SK-N-SH (cell line): ENCODE results near the gene IL17RE. TPM values are rescaled to one million over a fixed set of nuclear protein-coding genes. Genes with fewer than 3 reads are reported as not detected.

Experiments used
- CTCF ChIA-PET: fragments of 300-600, 350-600 bp; formaldehyde crosslinking; extraction: SDS; loops from one replicate; lab custom pipeline; 2021; lab: Yijun Ruan, JAX
- POLR2A ChIA-PET: fragments of 350-600 bp; sonication (Branson Sonifier 250); formaldehyde crosslinking; extraction: SDS; loops from one replicate; lab custom pipeline; 2020; ENCODE audit warnings: antibody characterized with exemption, inconsistent platforms; lab: Yijun Ruan, JAX
- DNase-seq: peaks from one replicate; pipeline ENCODE4 v3.0.0; 2012
- H2AFZ ChIP-seq: fragments of 200-600 bp; sonication (generic); 2 replicates; pipeline ENCODE4 v1.8.1; 2016; ENCODE audit warnings: antibody characterized with exemption, mild to moderate bottlenecking, low read depth
- H3F3A ChIP-seq: fragments of 200-600 bp; sonication (generic); replicated peaks from 2 replicates; pipeline ENCODE3; 2016; ENCODE audit warnings: antibody characterized with exemption, mild to moderate bottlenecking; ENCODE audit not compliant: insufficient read depth
- H3K27ac ChIP-seq, 2 experiments: fragments of 200-500 bp in 1 of 2; fragments of 200-600 bp in 1 of 2; sonication (Bioruptor generic) in 1 of 2; sonication (generic), shearing (Covaris generic) in 1 of 2; 2 replicates each; pipeline versions ENCODE4 v1.5.1 to v1.6.1; 2014 to 2016; ENCODE audit warnings: low read depth in 2 of 2, inconsistent platforms in 1 of 2, low read length in 1 of 2, mild to moderate bottlenecking in 1 of 2, mixed read lengths in 1 of 2
- H3K27me3 ChIP-seq: fragments of 200-600 bp; sonication (generic), shearing (Covaris generic); 2 replicates; pipeline ENCODE4 v1.6.1; 2016; ENCODE audit warnings: mixed run types; ENCODE audit not compliant: insufficient read depth
- H3K36me3 ChIP-seq, 2 experiments: fragments of 200-500 bp in 1 of 2; fragments of 200-600 bp in 1 of 2; sonication (Bioruptor generic) in 1 of 2; sonication (generic) in 1 of 2; replicated peaks in 1 of 2; 2 replicates each; pipeline versions ENCODE3 to v1.5.1; 2014 to 2016; ENCODE audit warnings: low read length in 1 of 2, mild to moderate bottlenecking in 1 of 2; ENCODE audit not compliant: insufficient read depth in 2 of 2, control insufficient read depth in 1 of 2
- H3K4me1 ChIP-seq, 2 experiments: fragments of 200-500 bp in 1 of 2; fragments of 200-600 bp in 1 of 2; sonication (Bioruptor generic) in 1 of 2; sonication (generic), shearing (Covaris generic) in 1 of 2; 2 replicates each; pipeline versions ENCODE4 v1.5.1 to v1.6.1; 2014 to 2016; ENCODE audit warnings: low read depth in 1 of 2, low read length in 1 of 2, mixed run types in 1 of 2; ENCODE audit not compliant: insufficient read depth in 2 of 2, control insufficient read depth in 1 of 2
- H3K4me2 ChIP-seq: fragments of 200-600 bp; sonication (generic), shearing (Covaris generic); 2 replicates; pipeline ENCODE4 v1.6.1; 2017; ENCODE audit warnings: mixed run types
- H3K4me3 ChIP-seq, 2 experiments: fragments of 200-500 bp in 1 of 2; fragments of 200-600 bp in 1 of 2; sonication (Bioruptor generic) in 1 of 2; sonication (generic), shearing (Covaris generic) in 1 of 2; 2 replicates each; pipeline versions ENCODE4 v1.5.1 to v1.8.1; 2014 to 2016; ENCODE audit warnings: low read depth in 2 of 2, inconsistent platforms in 1 of 2, low read length in 1 of 2, mild to moderate bottlenecking in 1 of 2, mixed read lengths in 1 of 2, moderate library complexity in 1 of 2
- H3K79me2 ChIP-seq: fragments of 200-600 bp; sonication (generic); 2 replicates; pipeline ENCODE4 v1.8.1; 2017; ENCODE audit warnings: mild to moderate bottlenecking; ENCODE audit not compliant: insufficient read depth
- H3K9ac ChIP-seq: fragments of 200-600 bp; sonication (generic); 2 replicates; pipeline ENCODE4 v1.6.1; 2017; ENCODE audit warnings: mixed run types
- H3K9me2 ChIP-seq: fragments of 200-600 bp; sonication (generic); 2 replicates; pipeline ENCODE4 v1.6.1; 2017; ENCODE audit warnings: mixed run types
- H3K9me3 ChIP-seq: fragments of 200-600 bp; sonication (generic); 2 replicates; pipeline ENCODE4 v1.6.1; 2017; ENCODE audit warnings: mixed run types, mild to moderate bottlenecking, moderate library complexity
- H4K20me1 ChIP-seq: fragments of 200-600 bp; sonication (generic); 2 replicates; pipeline ENCODE4 v1.6.1; 2017; ENCODE audit warnings: mild to moderate bottlenecking, mixed run types; ENCODE audit not compliant: insufficient read depth
- FOSL2 ChIP-seq: IDR thresholded peaks from 2 replicates; pipeline ENCODE4 v1.4.0; 2012; ENCODE audit warnings: low read depth, mild to moderate bottlenecking, moderate library complexity, borderline replicate concordance
- FOXJ3 ChIP-seq: sonication (generic); formaldehyde crosslinking; IDR thresholded peaks from 2 replicates; pipeline ENCODE4 v1.5.1; 2020; ENCODE audit warnings: mild to moderate bottlenecking, missing genetic modification reagents
- FOXM1 ChIP-seq: IDR thresholded peaks from 2 replicates; pipeline ENCODE4 v1.4.0; 2012; ENCODE audit warnings: low read depth, mild to moderate bottlenecking
- GABPA ChIP-seq: IDR thresholded peaks from 2 replicates; pipeline ENCODE4 v1.4.0; 2012; ENCODE audit warnings: low read depth, mild to moderate bottlenecking
- MEF2A ChIP-seq: IDR thresholded peaks from 2 replicates; pipeline ENCODE4 v1.4.0; 2012; ENCODE audit warnings: low read depth, borderline replicate concordance
- NFIC ChIP-seq: IDR thresholded peaks from 2 replicates; pipeline ENCODE4 v1.4.0; 2012; ENCODE audit warnings: borderline replicate concordance
- POLR2AphosphoS5 ChIP-seq: IDR thresholded peaks from 2 replicates; pipeline ENCODE4 v1.6.1; 2012; ENCODE audit warnings: low read depth, low read length
- RCOR1 ChIP-seq: fragments of 150-350 bp; IDR thresholded peaks from 2 replicates; pipeline ENCODE4 v1.6.1; 2017; ENCODE audit warnings: antibody characterized with exemption, low read length
- TEAD4 ChIP-seq: IDR thresholded peaks from 2 replicates; pipeline ENCODE4 v1.4.0; 2012; ENCODE audit warnings: mild to moderate bottlenecking, borderline replicate concordance; ENCODE audit not compliant: insufficient read depth
- WGBS: methylation state at CpG from one replicate; pipeline ENCODE4 v1.1.6; 2017; ENCODE audit warnings: low lambda C conversion rate; 5-methylcytosine and 5-hydroxymethylcytosine counted together
- polyA plus RNA-seq, 3 experiments: library from polyadenylated mRNA; depleted of rRNA; stranded (reverse); fragments of >200 nt; gene quantifications; 2 replicates each; pipeline ENCODE4 v1.2.3, GENCODE V29; 2012
- TF ChIP-seq, protein P1 (sequence below): IDR thresholded peaks from 2 replicates; pipeline ENCODE4; 2012
- TF ChIP-seq, protein P2 (sequence below): fragments of 150-350 bp; IDR thresholded peaks from 2 replicates; pipeline ENCODE4 v1.6.1; 2016; ENCODE audit warnings: mild to moderate bottlenecking, low read depth, low read length
- TF ChIP-seq, protein P3 (sequence below): fragments of 200-600 bp; sonication (generic); IDR thresholded peaks from 2 replicates; pipeline ENCODE4 v1.6.1; 2017; ENCODE audit warnings: antibody characterized with exemption, mild to moderate bottlenecking, moderate library complexity
- TF ChIP-seq, protein P4 (sequence below): IDR thresholded peaks from 2 replicates; pipeline ENCODE4 v1.4.0; 2012; ENCODE audit warnings: low read depth, borderline replicate concordance
- TF ChIP-seq, protein P5 (sequence below): IDR thresholded peaks from 2 replicates; pipeline ENCODE4 v1.6.1; 2012; ENCODE audit warnings: mild to moderate bottlenecking, low read depth, low read length, moderate library complexity

The IL17RE gene
- polyA plus RNA-seq, 1 of the 3 experiments (the other 2 are of a cell fraction): 0.95 TPM

DNA sequence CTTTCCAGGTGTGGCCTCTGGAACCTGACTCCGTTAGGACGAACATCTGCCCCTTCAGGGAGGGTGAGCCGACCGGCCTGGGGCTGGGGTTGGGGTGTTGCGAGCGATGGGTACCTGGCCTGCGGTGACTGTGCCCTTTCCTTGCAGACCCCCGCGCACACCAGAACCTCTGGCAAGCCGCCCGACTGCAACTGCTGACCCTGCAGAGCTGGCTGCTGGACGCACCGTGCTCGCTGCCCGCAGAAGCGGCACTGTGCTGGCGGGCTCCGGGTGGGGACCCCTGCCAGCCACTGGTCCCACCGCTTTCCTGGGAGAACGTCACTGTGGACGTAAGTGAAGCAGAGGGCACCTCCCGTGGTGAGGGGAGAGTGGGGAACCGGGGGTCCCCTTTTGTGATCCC is 25.5 kb downstream of the IL17RE start:
- Histone ChIP-seq H4K20me1 (no peaks in the 10 kb centered on the region), H3K4me2 (no peak overlapping the region), H3K4me3 (no peak overlapping the region), H3K36me3 (peaks cover 0 to 8% of the 10 kb centered on the region in 2 experiments)
- WGBS: no CpG with 5 or more reads among the region's 23 CpGs
- TF ChIP-seq POLR2AphosphoS5 (no peak), MEF2A (no peak), TEAD4 (no peak), GABPA (no peak), FOXJ3 (CRISPR knock-in tag) (no peak), FOSL2 (no peak), RCOR1 (no peak), FOXM1 (no peak), NFIC (no peak)
- TF ChIP-seq, protein P1, sequence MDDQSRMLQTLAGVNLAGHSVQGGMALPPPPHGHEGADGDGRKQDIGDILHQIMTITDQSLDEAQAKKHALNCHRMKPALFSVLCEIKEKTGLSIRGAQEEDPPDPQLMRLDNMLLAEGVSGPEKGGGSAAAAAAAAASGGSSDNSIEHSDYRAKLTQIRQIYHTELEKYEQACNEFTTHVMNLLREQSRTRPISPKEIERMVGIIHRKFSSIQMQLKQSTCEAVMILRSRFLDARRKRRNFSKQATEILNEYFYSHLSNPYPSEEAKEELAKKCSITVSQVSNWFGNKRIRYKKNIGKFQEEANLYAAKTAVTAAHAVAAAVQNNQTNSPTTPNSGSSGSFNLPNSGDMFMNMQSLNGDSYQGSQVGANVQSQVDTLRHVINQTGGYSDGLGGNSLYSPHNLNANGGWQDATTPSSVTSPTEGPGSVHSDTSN: no peak
- TF ChIP-seq, protein P2, sequence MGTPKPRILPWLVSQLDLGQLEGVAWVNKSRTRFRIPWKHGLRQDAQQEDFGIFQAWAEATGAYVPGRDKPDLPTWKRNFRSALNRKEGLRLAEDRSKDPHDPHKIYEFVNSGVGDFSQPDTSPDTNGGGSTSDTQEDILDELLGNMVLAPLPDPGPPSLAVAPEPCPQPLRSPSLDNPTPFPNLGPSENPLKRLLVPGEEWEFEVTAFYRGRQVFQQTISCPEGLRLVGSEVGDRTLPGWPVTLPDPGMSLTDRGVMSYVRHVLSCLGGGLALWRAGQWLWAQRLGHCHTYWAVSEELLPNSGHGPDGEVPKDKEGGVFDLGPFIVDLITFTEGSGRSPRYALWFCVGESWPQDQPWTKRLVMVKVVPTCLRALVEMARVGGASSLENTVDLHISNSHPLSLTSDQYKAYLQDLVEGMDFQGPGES: no peak
- TF ChIP-seq, protein P3, sequence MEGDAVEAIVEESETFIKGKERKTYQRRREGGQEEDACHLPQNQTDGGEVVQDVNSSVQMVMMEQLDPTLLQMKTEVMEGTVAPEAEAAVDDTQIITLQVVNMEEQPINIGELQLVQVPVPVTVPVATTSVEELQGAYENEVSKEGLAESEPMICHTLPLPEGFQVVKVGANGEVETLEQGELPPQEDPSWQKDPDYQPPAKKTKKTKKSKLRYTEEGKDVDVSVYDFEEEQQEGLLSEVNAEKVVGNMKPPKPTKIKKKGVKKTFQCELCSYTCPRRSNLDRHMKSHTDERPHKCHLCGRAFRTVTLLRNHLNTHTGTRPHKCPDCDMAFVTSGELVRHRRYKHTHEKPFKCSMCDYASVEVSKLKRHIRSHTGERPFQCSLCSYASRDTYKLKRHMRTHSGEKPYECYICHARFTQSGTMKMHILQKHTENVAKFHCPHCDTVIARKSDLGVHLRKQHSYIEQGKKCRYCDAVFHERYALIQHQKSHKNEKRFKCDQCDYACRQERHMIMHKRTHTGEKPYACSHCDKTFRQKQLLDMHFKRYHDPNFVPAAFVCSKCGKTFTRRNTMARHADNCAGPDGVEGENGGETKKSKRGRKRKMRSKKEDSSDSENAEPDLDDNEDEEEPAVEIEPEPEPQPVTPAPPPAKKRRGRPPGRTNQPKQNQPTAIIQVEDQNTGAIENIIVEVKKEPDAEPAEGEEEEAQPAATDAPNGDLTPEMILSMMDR: no peak
- TF ChIP-seq, protein P4, sequence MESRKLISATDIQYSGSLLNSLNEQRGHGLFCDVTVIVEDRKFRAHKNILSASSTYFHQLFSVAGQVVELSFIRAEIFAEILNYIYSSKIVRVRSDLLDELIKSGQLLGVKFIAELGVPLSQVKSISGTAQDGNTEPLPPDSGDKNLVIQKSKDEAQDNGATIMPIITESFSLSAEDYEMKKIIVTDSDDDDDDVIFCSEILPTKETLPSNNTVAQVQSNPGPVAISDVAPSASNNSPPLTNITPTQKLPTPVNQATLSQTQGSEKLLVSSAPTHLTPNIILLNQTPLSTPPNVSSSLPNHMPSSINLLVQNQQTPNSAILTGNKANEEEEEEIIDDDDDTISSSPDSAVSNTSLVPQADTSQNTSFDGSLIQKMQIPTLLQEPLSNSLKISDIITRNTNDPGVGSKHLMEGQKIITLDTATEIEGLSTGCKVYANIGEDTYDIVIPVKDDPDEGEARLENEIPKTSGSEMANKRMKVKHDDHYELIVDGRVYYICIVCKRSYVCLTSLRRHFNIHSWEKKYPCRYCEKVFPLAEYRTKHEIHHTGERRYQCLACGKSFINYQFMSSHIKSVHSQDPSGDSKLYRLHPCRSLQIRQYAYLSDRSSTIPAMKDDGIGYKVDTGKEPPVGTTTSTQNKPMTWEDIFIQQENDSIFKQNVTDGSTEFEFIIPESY: no peak
- TF ChIP-seq, protein P5, sequence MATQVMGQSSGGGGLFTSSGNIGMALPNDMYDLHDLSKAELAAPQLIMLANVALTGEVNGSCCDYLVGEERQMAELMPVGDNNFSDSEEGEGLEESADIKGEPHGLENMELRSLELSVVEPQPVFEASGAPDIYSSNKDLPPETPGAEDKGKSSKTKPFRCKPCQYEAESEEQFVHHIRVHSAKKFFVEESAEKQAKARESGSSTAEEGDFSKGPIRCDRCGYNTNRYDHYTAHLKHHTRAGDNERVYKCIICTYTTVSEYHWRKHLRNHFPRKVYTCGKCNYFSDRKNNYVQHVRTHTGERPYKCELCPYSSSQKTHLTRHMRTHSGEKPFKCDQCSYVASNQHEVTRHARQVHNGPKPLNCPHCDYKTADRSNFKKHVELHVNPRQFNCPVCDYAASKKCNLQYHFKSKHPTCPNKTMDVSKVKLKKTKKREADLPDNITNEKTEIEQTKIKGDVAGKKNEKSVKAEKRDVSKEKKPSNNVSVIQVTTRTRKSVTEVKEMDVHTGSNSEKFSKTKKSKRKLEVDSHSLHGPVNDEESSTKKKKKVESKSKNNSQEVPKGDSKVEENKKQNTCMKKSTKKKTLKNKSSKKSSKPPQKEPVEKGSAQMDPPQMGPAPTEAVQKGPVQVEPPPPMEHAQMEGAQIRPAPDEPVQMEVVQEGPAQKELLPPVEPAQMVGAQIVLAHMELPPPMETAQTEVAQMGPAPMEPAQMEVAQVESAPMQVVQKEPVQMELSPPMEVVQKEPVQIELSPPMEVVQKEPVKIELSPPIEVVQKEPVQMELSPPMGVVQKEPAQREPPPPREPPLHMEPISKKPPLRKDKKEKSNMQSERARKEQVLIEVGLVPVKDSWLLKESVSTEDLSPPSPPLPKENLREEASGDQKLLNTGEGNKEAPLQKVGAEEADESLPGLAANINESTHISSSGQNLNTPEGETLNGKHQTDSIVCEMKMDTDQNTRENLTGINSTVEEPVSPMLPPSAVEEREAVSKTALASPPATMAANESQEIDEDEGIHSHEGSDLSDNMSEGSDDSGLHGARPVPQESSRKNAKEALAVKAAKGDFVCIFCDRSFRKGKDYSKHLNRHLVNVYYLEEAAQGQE: no peak
- TF ChIP-seq, all 33 proteins: peak for 0
- no peaks in the 10 kb centered on the region for H3K79me2 ChIP-seq
- H3K4me1 ChIP-seq: peaks cover 0 to 2% of the 10 kb centered on the region in 2 experiments; a peak in 1 of 4 replicates
- H2AFZ ChIP-seq: no peak overlapping the region
- DNase-seq: no peak
- H3F3A ChIP-seq: peaks cover 9% of the 10 kb centered on the region
- H3K27me3 ChIP-seq: no peaks in the 10 kb centered on the region
- ChIA-PET CTCF (interaction anchor here (1.1 kb wide), 1 partner anchor 18 kb away, joined by 3 read pairs; no protein-coding TSS in a partner anchor), POLR2A (no interaction called here)
- H3K9me3 ChIP-seq: no peaks in the 10 kb centered on the region
- H3K9ac ChIP-seq: no peak overlapping the region
- no peak overlapping the region for H3K27ac ChIP-seq
- H3K9me2 ChIP-seq: no peaks in the 10 kb centered on the region
